GM19240 (cell line): ENCODE data around the gene ATP8B3.

Experiments used
- DNase-seq: peaks from one replicate; pipeline ENCODE4 v3.0.0; 2011; ENCODE audit warnings: low spot score; ENCODE audit not compliant: insufficient read length

ATP8B3 gene

GRCh38 chr19:1746401-1747284, 65.4 kb downstream of the ATP8B3 start:
- no peak for DNase-seq

GRCh38 chr19:1745589-1746031, 66.5 kb downstream of the ATP8B3 start:
- no peak for DNase-seq

GRCh38 chr19:1744822-1745563, 67.1 kb downstream of the ATP8B3 start:
- DNase-seq = no peak

- no peak for DNase-seq
Measured at GRCh38 chr19:1744133-1744665, 67.9 kb downstream of the ATP8B3 start.

- DNase-seq = no peak
Measured at GRCh38 chr19:1742989-1743696, 68.9 kb downstream of the ATP8B3 start.

- no peak for DNase-seq
Measured at GRCh38 chr19:1739960-1740629, 72.0 kb downstream of the ATP8B3 start.

- DNase-seq = no peak
Measured at GRCh38 chr19:1736927-1737326, 75.1 kb downstream of the ATP8B3 start.

- no peak for DNase-seq
Measured at GRCh38 chr19:1736280-1736679, 75.8 kb downstream of the ATP8B3 start.

- DNase-seq = no peak
Measured at GRCh38 chr19:1734321-1734966, 77.6 kb downstream of the ATP8B3 start.
